H1 (cell line): ENCODE results near the gene UBE2I. TPM values are rescaled to one million over a fixed set of nuclear protein-coding genes. Genes with fewer than 3 reads are reported as not detected.
A peak's percentile ranks its signal among the peaks of the same experiment; 100 is the strongest.

Experiments used
- CTCF ChIA-PET: fragments of 300-600 bp; sonication (Branson Sonifier 250); formaldehyde crosslinking; loops from one replicate; lab custom pipeline; 2021; ENCODE audit not compliant: partially characterized antibody; lab: Charles Lee
- POLR2A ChIA-PET: fragments of 300-600 bp; sonication (Branson Sonifier 250); formaldehyde crosslinking; loops from one replicate; lab custom pipeline; 2021; ENCODE audit warnings: inconsistent platforms; ENCODE audit not compliant: partially characterized antibody; lab: Charles Lee
- DNase-seq, 2 experiments: peaks; one replicate each; pipeline versions ENCODE4 v3.0.0 to v3.0.0-alpha.2; 2010 to 2022; ENCODE audit warnings: low spot score in 2 of 2, low read depth in 1 of 2, mixed read lengths in 1 of 2
- FAIRE-seq: peaks from 2 replicates; lab custom pipeline; 2011; peaks lifted over from hg19 to GRCh38; lab: Jason Lieb, UNC
- H2AFZ ChIP-seq: 2 replicates; pipeline ENCODE4 v1.8.1; 2012; ENCODE audit warnings: low read length, inconsistent platforms
- H2AK5ac ChIP-seq: 2 replicates; pipeline ENCODE4 v1.6.1; 2013; ENCODE audit warnings: low read depth, low read length
- H2BK120ac ChIP-seq: replicated peaks from 2 replicates; pipeline ENCODE3; 2013; ENCODE audit warnings: low read depth, low read length, inconsistent platforms
- H2BK12ac ChIP-seq: 2 replicates; pipeline ENCODE4 v1.6.1; 2013; ENCODE audit warnings: low read depth, low read length
- H2BK15ac ChIP-seq: 2 replicates; pipeline ENCODE4 v1.6.1; 2013; ENCODE audit warnings: low read length
- H2BK20ac ChIP-seq: 2 replicates; pipeline ENCODE4 v1.6.1; 2013; ENCODE audit warnings: low read length
- H2BK5ac ChIP-seq: 2 replicates; pipeline ENCODE4 v1.6.1; 2013; ENCODE audit warnings: low read depth, low read length
- H3K14ac ChIP-seq: 2 replicates; pipeline ENCODE4 v1.6.1; 2013; ENCODE audit warnings: inconsistent platforms; ENCODE audit not compliant: insufficient read length
- H3K18ac ChIP-seq: 2 replicates; pipeline ENCODE4 v1.6.1; 2013; ENCODE audit warnings: low read length; ENCODE audit errors: extremely low read depth
- H3K23ac ChIP-seq: 2 replicates; pipeline ENCODE4 v1.6.1; 2013; ENCODE audit warnings: inconsistent platforms; ENCODE audit not compliant: insufficient read length
- H3K23me2 ChIP-seq: 2 replicates; pipeline ENCODE4 v1.6.1; 2013; ENCODE audit warnings: low read depth, low read length
- H3K27ac ChIP-seq: 2 replicates; pipeline ENCODE4 v1.6.1; 2011; ENCODE audit warnings: low read depth, low read length, inconsistent platforms
- H3K27me3 ChIP-seq, 4 experiments: replicated peaks in 1 of 4; 1 replicate in 1 of 4; 2 replicates in 3 of 4; pipeline versions ENCODE4 v1.6.1 to v1.8.1; 2011 to 2013; ENCODE audit warnings: low read length in 3 of 4, mild to moderate bottlenecking in 3 of 4, inconsistent platforms in 2 of 4, mixed read lengths in 2 of 4, moderate library complexity in 1 of 4; ENCODE audit not compliant: control insufficient read depth in 3 of 4, insufficient read depth in 3 of 4; ENCODE audit errors: extremely low read depth in 1 of 4
- H3K36me3 ChIP-seq, 4 experiments: 2 replicates each; pipeline versions ENCODE4 v1.6.1 to v1.8.1; 2011 to 2013; ENCODE audit warnings: mild to moderate bottlenecking in 4 of 4, low read length in 3 of 4, moderate library complexity in 2 of 4, control low read depth in 1 of 4, inconsistent platforms in 1 of 4; ENCODE audit not compliant: insufficient read depth in 4 of 4, control insufficient read depth in 2 of 4
- H3K4ac ChIP-seq: replicated peaks from 2 replicates; pipeline ENCODE3; 2013; ENCODE audit warnings: low read length, low read depth, mixed read lengths, inconsistent platforms; ENCODE audit not compliant: insufficient read length
- H3K4me1 ChIP-seq, 4 experiments: replicated peaks in 1 of 4; 1 replicate in 1 of 4; 2 replicates in 3 of 4; pipeline versions ENCODE4 v1.6.1 to v1.8.1; 2011 to 2013; ENCODE audit warnings: low read length in 3 of 4, inconsistent platforms in 2 of 4, mixed read lengths in 1 of 4; ENCODE audit not compliant: insufficient read depth in 4 of 4, control insufficient read depth in 3 of 4
- H3K4me2 ChIP-seq, 2 experiments: 2 replicates each; pipeline versions ENCODE4 v1.6.1 to v1.8.1; 2011 to 2013; ENCODE audit warnings: low read depth in 2 of 2, low read length in 2 of 2, control low read depth in 1 of 2, inconsistent platforms in 1 of 2, mild to moderate bottlenecking in 1 of 2; ENCODE audit not compliant: insufficient read depth in 1 of 2
- H3K4me3 ChIP-seq, 4 experiments: fragments of 200-600, 300-600 bp in 1 of 4; sonication (generic), shearing (Covaris generic), sonication (Bioruptor Twin) in 1 of 4; 2 replicates each; pipeline versions ENCODE4 v1.5.1 to v1.8.1; 2011 to 2016; ENCODE audit warnings: low read length in 4 of 4, low read depth in 3 of 4, control low read depth in 2 of 4, inconsistent platforms in 2 of 4, mild to moderate bottlenecking in 2 of 4, mixed read lengths in 1 of 4, moderate library complexity in 1 of 4; ENCODE audit not compliant: insufficient read depth in 2 of 4; ENCODE audit errors: extremely low read depth in 1 of 4
- H3K56ac ChIP-seq: replicated peaks from 2 replicates; pipeline ENCODE3; 2013; ENCODE audit warnings: low read depth, mild to moderate bottlenecking, mixed read lengths, low read length, inconsistent platforms; ENCODE audit not compliant: insufficient read length
- H3K79me1 ChIP-seq: 2 replicates; pipeline ENCODE4 v1.6.1; 2013; ENCODE audit warnings: low read depth, low read length, control low read depth
- H3K79me2 ChIP-seq, 2 experiments: 2 replicates each; pipeline versions ENCODE4 v1.6.1 to v1.8.1; 2012 to 2013; ENCODE audit warnings: low read length in 2 of 2, mild to moderate bottlenecking in 2 of 2, inconsistent platforms in 1 of 2; ENCODE audit not compliant: insufficient read depth in 2 of 2, control insufficient read depth in 1 of 2
- H3K9ac ChIP-seq, 4 experiments: replicated peaks in 1 of 4; 1 replicate in 1 of 4; 2 replicates in 3 of 4; pipeline versions ENCODE4 v1.6.1 to v1.8.1; 2011 to 2013; ENCODE audit warnings: low read depth in 3 of 4, low read length in 3 of 4, control low read depth in 2 of 4, mild to moderate bottlenecking in 2 of 4, moderate library complexity in 2 of 4, inconsistent platforms in 1 of 4; ENCODE audit errors: extremely low read depth in 1 of 4
- H3K9me3 ChIP-seq, 2 experiments: 2 replicates each; pipeline versions ENCODE4 v1.6.1 to v1.8.1; 2012 to 2013; ENCODE audit warnings: mild to moderate bottlenecking in 2 of 2, moderate library complexity in 2 of 2, control low read depth in 1 of 2, inconsistent platforms in 1 of 2, low read depth in 1 of 2, low read length in 1 of 2, mixed read lengths in 1 of 2; ENCODE audit not compliant: insufficient read depth in 2 of 2
- H4K20me1 ChIP-seq, 2 experiments: replicated peaks in 1 of 2; 2 replicates each; pipeline versions ENCODE3 to v1.8.1; 2011 to 2013; ENCODE audit warnings: inconsistent platforms in 2 of 2, low read length in 2 of 2, mild to moderate bottlenecking in 1 of 2; ENCODE audit not compliant: insufficient read depth in 2 of 2, control insufficient read depth in 1 of 2
- H4K5ac ChIP-seq: 2 replicates; pipeline ENCODE4 v1.6.1; 2013; ENCODE audit warnings: low read length, low read depth, mixed read lengths, inconsistent platforms; ENCODE audit not compliant: insufficient read length
- H4K8ac ChIP-seq: 2 replicates; pipeline ENCODE4 v1.8.0; 2013; ENCODE audit warnings: mild to moderate bottlenecking, moderate library complexity, low read length, inconsistent platforms; ENCODE audit not compliant: insufficient read depth; ENCODE audit errors: extremely low read depth
- H4K91ac ChIP-seq: replicated peaks from 2 replicates; pipeline ENCODE3; 2013; ENCODE audit warnings: low read length, mixed read lengths, inconsistent platforms; ENCODE audit not compliant: insufficient read length
- SUZ12 ChIP-seq: fragments of 200-600 bp; sonication (generic); IDR thresholded peaks from 2 replicates; pipeline ENCODE4 v1.6.1; 2012; ENCODE audit warnings: mild to moderate bottlenecking, inconsistent platforms, low read length, moderate library complexity, mixed read lengths
- WGBS, 2 experiments: shearing (Covaris generic) in 1 of 2; methylation state at CpG; one replicate each; pipeline versions ENCODE4 v1.1.6 to v1.1.7; 2013 to 2015; ENCODE audit warnings: low lambda C conversion rate in 2 of 2, mixed read lengths in 2 of 2, inconsistent platforms in 1 of 2, low coverage in 1 of 2, missing lambda C conversion rate in 1 of 2; ENCODE audit not compliant: insufficient replicate concordance in 2 of 2, insufficient coverage in 1 of 2, insufficient read length in 1 of 2; ENCODE audit errors: extremely low coverage in 1 of 2, missing lambda C conversion rate in 1 of 2; 5-methylcytosine and 5-hydroxymethylcytosine counted together
- polyA plus RNA-seq, 7 experiments: library from polyadenylated mRNA; depleted of rRNA in 3 of 7; stranded (reverse) in 5 of 7; unstranded in 2 of 7; fragments of >200 nt in 5 of 7; fragments of 200-250 nt in 2 of 7; gene quantifications; 1 replicate in 5 of 7; 2 replicates in 1 of 7; 4 replicates in 1 of 7; pipeline versions ENCODE4 v1.2.1 to v1.2.3, GENCODE V29; 2011 to 2013; ENCODE audit warnings: missing spikeins in 2 of 7, mixed read lengths in 2 of 7
- total RNA-seq: library from RNA; stranded (reverse); fragmentation: NEBNext Ultra II Directional; extraction: Animal tissue kit (Norgen Biotek cat#: 25700); gene quantifications from 2 replicates; pipeline ENCODE4 v1.2.1, GENCODE V29; 2021

The UBE2I gene
- total and polyA plus RNA-seq, 2 of the 8 experiments (the other 6 are each of a cell fraction or from before 2014, with no cell fraction given) = 148 to 268 TPM

- Histone ChIP-seq H3K27me3 (peaks cover 5 to 13% (median 9%) of the 10 kb centered on the region in 4 experiments; a peak in 5 of 7 replicates), H3K36me3 (no peaks in the 10 kb centered on the region), H3K23me2 (no peaks in the 10 kb centered on the region), H2BK15ac (no peak overlapping the region), H2AFZ (no peak overlapping the region), H2BK5ac (no peak overlapping the region), H3K4ac (no peak overlapping the region), H3K27ac (no peak overlapping the region), H3K4me3 (no peak overlapping the region), H2BK120ac (no peak overlapping the region), H4K91ac (no peak overlapping the region), H3K23ac (no peak overlapping the region), H3K4me1 (peaks cover 0 to 19% (median 12%) of the 10 kb centered on the region in 4 experiments; a peak in 5 of 7 replicates), H3K14ac (no peak overlapping the region), H4K5ac (no peak overlapping the region), H4K20me1 (no peaks in the 10 kb centered on the region), H4K8ac (no peak overlapping the region), H3K4me2 (no peak overlapping the region), H3K9ac (no peak overlapping the region), H3K9me3 (no peaks in the 10 kb centered on the region), H3K79me1 (no peaks in the 10 kb centered on the region), H3K56ac (no peak overlapping the region), H3K79me2 (no peaks in the 10 kb centered on the region), H3K18ac (no peak overlapping the region), H2BK20ac (no peak overlapping the region), H2BK12ac (no peak overlapping the region; the same call in 1 of the 2 replicates), H2AK5ac (peak overlapping the region; percentile 53; the same call in 1 of the 2 replicates)
- DNase-seq = no peak
- ChIA-PET CTCF (interaction anchor here (0.7 to 1.8 kb wide), 6 partner anchors 9 to 28 kb away, joined by 3 to 11 read pairs (median 4); no protein-coding TSS in a partner anchor), POLR2A (interaction anchor here (1.3 to 1.4 kb wide), 2 partner anchors 10 kb away, joined by 4 read pairs; no protein-coding TSS in a partner anchor)
- WGBS, 2 experiments = 86% methylated on average over 16 of the region's 16 CpGs; no CpG with 5 or more reads in 1 of the 2 experiments
- FAIRE-seq = no peak
- no peak for TF ChIP-seq SUZ12
Observed at GRCh38 chr16:1283996-1284616, 25.3 kb upstream of the UBE2I start.
